Inferior parietal cortex (tissue), 1 donor: ENCODE measurements around the gene NEBL.
"Not testable (repeated sequence)": the region's sequence is repeated elsewhere in the genome, so short reads cannot be mapped to it uniquely, and the experiment has no call there.

ENCODE experiments used
- DNase-seq: peaks from one replicate; pipeline ENCODE4 v3.0.0-alpha.2; 2016; ENCODE audit errors: extremely low spot score

NEBL gene

GRCh38 chr10:20897146-20897825 is at the start of gene NEBL:
NEBL (minus strand) TSS chr10:20897311; CDS start chr10:20897205, 106 bp downstream.
- no peak for DNase-seq

GRCh38 chr10:20945546-20946332 is 48.6 kb upstream of the NEBL start:
- no peak for DNase-seq

- no peak for DNase-seq
Observed at GRCh38 chr10:20944789-20945502, 47.8 kb upstream of the NEBL start.

GRCh38 chr10:20939414-20939813 is 42.3 kb upstream of the NEBL start:
- DNase-seq, result not testable (repeated sequence)

GRCh38 chr10:20936396-20936795 is 39.3 kb upstream of the NEBL start:
- DNase-seq, result no peak

GRCh38 chr10:20935931-20936330 is 38.8 kb upstream of the NEBL start:
- no peak for DNase-seq

GRCh38 chr10:20935301-20935700 is 38.2 kb upstream of the NEBL start:
- no peak for DNase-seq

- no peak for DNase-seq
Observed at GRCh38 chr10:20933705-20934104, 36.6 kb upstream of the NEBL start.

GRCh38 chr10:20932606-20933126 is 35.6 kb upstream of the NEBL start:
- DNase-seq, result no peak

- no peak for DNase-seq
Observed at GRCh38 chr10:20931156-20931795, 34.2 kb upstream of the NEBL start.

GRCh38 chr10:20927456-20927855 is 30.3 kb upstream of the NEBL start:
- no peak for DNase-seq

GRCh38 chr10:20922451-20922850 is 25.3 kb upstream of the NEBL start:
- DNase-seq, result no peak

GRCh38 chr10:20922033-20922432 is 24.9 kb upstream of the NEBL start:
- DNase-seq, result no peak

- DNase-seq, result no peak
Observed at GRCh38 chr10:20920061-20920460, 22.9 kb upstream of the NEBL start.

- no peak for DNase-seq
Observed at GRCh38 chr10:20919481-20919880, 22.4 kb upstream of the NEBL start.

GRCh38 chr10:20916976-20917375 is 19.9 kb upstream of the NEBL start:
- no peak for DNase-seq

- no peak for DNase-seq
Observed at GRCh38 chr10:20912969-20913368, 15.9 kb upstream of the NEBL start.

- no peak for DNase-seq
Observed at GRCh38 chr10:20911626-20912025, 14.5 kb upstream of the NEBL start.

GRCh38 chr10:20909801-20910200 is 12.7 kb upstream of the NEBL start:
- no peak for DNase-seq

GRCh38 chr10:20908391-20908790 is 11.3 kb upstream of the NEBL start:
- no peak for DNase-seq

- DNase-seq, result no peak
Observed at GRCh38 chr10:20903635-20904390, 6.7 kb upstream of the NEBL start.
